Fibroblast of lung (primary cell): ENCODE results near the gene MPRIP. TPM values are rescaled to one million over a fixed set of nuclear protein-coding genes. Genes with fewer than 3 reads are reported as not detected.

Experiments used
- DNase-seq, 2 donors: peaks; one replicate each; pipeline versions ENCODE4 v3.0.0 to v3.0.0-alpha.2; 2010; ENCODE audit warnings: low read depth in 2 of 2
- H2AFZ ChIP-seq: 2 replicates; pipeline ENCODE4 v1.5.1; 2012; ENCODE audit warnings: low read length, control low read depth, inconsistent platforms
- H3K27ac ChIP-seq: 2 replicates; pipeline ENCODE4 v1.5.1; 2011; ENCODE audit warnings: low read length, control low read depth; ENCODE audit not compliant: insufficient read depth
- H3K27me3 ChIP-seq: 2 replicates; pipeline ENCODE4 v1.5.1; 2011; ENCODE audit warnings: mild to moderate bottlenecking, low read length; ENCODE audit not compliant: control insufficient read depth, insufficient read depth
- H3K36me3 ChIP-seq: 2 replicates; pipeline ENCODE4 v1.5.1; 2011; ENCODE audit warnings: low read length; ENCODE audit not compliant: control insufficient read depth, insufficient read depth
- H3K4me1 ChIP-seq: 2 replicates; pipeline ENCODE4 v1.5.1; 2011; ENCODE audit warnings: low read length; ENCODE audit not compliant: control insufficient read depth, insufficient read depth; ENCODE audit errors: extremely low read depth
- H3K4me2 ChIP-seq: 2 replicates; pipeline ENCODE4 v1.5.1; 2011; ENCODE audit warnings: low read length, control low read depth; ENCODE audit not compliant: insufficient read depth; ENCODE audit errors: extremely low read depth
- H3K4me3 ChIP-seq, 4 experiments: fragments of 200-600 bp in 1 of 4; sonication (generic) in 1 of 4; replicated peaks in 1 of 4; 2 replicates each; pipeline ENCODE4 v1.5.1; 2011 to 2016; ENCODE audit warnings: low read length in 4 of 4, low read depth in 3 of 4, mild to moderate bottlenecking in 3 of 4, control low read depth in 2 of 4, inconsistent platforms in 1 of 4, mixed read lengths in 1 of 4; ENCODE audit not compliant: insufficient read depth in 1 of 4; ENCODE audit errors: control extremely low read depth in 1 of 4
- H3K79me2 ChIP-seq: 2 replicates; pipeline ENCODE4 v1.5.1; 2012; ENCODE audit warnings: mild to moderate bottlenecking, low read length, inconsistent platforms; ENCODE audit not compliant: control insufficient read depth, insufficient read depth
- H3K9ac ChIP-seq: 2 replicates; pipeline ENCODE4 v1.5.1; 2011; ENCODE audit warnings: mild to moderate bottlenecking, low read length, control low read depth; ENCODE audit not compliant: insufficient read depth
- H3K9me3 ChIP-seq: 2 replicates; pipeline ENCODE4 v1.5.1; 2012; ENCODE audit warnings: low read depth, low read length; ENCODE audit not compliant: control insufficient read depth, insufficient read depth
- H4K20me1 ChIP-seq: 2 replicates; pipeline ENCODE4 v1.5.1; 2011; ENCODE audit warnings: low read length; ENCODE audit not compliant: control insufficient read depth, insufficient read depth; ENCODE audit errors: extremely low read depth
- EZH2 ChIP-seq: IDR thresholded peaks from 2 replicates; pipeline ENCODE4 v1.5.1; 2012; ENCODE audit warnings: low read length, control low read depth, mild to moderate bottlenecking; ENCODE audit errors: missing control alignments
- polyA plus RNA-seq, 2 donors: library from polyadenylated mRNA; depleted of rRNA in 1 of 2; stranded (reverse) in 1 of 2; unstranded in 1 of 2; fragments of >200 nt; gene quantifications; 2 replicates each; pipeline ENCODE4 v1.2.1, GENCODE V29; 2011 to 2012; ENCODE audit warnings: missing spikeins in 1 of 2
- total RNA-seq: library from RNA; depleted of rRNA; stranded (reverse); fragments of >200 nt; gene quantifications from 2 replicates; pipeline ENCODE4 v1.2.1, GENCODE V29; 2014
- TF ChIP-seq, protein P1 (sequence below), 2 donors: IDR thresholded peaks in 1 of 2; conservative IDR thresholded peaks in 1 of 2; 1 replicate in 1 of 2; 2 replicates in 1 of 2; pipeline ENCODE4 v1.5.1; 2011 to 2012; ENCODE audit warnings: low read length in 2 of 2, control low read depth in 1 of 2, inconsistent platforms in 1 of 2, low read depth in 1 of 2, mild to moderate bottlenecking in 1 of 2

MPRIP gene
- total and polyA plus RNA-seq, 2 donors (not counting 1 experiment from before 2014, with no cell fraction given): 104 to 124 TPM

DNA sequence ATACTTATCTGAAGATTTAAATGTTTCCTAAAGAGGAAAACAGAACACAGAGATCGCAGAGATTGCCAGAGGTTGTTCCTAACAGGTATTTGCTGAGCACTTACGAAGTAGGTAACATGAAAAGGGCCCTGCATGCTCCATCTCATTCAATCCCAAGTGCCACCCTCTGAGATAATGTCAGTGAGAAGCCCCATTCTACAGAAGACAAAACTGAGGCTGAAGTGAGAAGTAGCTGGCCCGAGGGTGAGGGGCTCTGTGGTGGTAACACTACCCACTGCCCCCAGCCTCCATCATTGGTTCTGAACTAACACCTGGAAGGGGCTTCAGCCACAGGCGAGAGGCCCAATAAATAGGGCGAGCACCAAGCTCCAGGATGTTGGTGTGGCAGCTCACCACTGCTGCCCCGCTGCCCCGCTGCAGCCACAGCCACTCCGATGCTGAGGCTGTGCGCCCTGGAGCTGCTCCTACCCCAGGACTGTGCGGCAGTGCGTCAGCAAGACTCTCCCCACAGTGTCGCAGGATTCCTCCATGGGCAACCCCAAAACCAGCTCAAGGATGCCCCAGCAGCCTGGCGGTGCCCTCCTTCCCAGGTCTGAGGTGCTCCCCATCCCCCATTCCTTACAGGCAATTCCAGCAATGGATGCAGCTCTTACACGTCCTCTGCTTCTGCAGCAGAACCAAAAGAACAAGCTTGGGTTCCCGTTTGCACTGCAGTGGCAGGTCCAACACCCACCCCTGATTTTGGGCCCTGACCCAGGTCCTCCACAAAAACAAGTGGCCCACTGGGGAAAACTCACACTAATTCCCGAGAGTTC, 184.4 kb downstream of the MPRIP start:
- H3K79me2 ChIP-seq: peaks cover 12% of the 10 kb centered on the region
- H3K4me1 ChIP-seq: no peaks in the 10 kb centered on the region
- no peak for DNase-seq
- peaks cover 49% of the 10 kb centered on the region for H3K36me3 ChIP-seq
- H3K27ac ChIP-seq: no peak overlapping the region
- no peak for TF ChIP-seq EZH2
- TF ChIP-seq, protein P1, sequence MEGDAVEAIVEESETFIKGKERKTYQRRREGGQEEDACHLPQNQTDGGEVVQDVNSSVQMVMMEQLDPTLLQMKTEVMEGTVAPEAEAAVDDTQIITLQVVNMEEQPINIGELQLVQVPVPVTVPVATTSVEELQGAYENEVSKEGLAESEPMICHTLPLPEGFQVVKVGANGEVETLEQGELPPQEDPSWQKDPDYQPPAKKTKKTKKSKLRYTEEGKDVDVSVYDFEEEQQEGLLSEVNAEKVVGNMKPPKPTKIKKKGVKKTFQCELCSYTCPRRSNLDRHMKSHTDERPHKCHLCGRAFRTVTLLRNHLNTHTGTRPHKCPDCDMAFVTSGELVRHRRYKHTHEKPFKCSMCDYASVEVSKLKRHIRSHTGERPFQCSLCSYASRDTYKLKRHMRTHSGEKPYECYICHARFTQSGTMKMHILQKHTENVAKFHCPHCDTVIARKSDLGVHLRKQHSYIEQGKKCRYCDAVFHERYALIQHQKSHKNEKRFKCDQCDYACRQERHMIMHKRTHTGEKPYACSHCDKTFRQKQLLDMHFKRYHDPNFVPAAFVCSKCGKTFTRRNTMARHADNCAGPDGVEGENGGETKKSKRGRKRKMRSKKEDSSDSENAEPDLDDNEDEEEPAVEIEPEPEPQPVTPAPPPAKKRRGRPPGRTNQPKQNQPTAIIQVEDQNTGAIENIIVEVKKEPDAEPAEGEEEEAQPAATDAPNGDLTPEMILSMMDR (conservative IDR thresholded peaks at IDR 0.05 in 1 of 2, IDR thresholded peaks at IDR 0.05 in 1 of 2; ENCODE audit: low read depth in 1 of 2, low read length in 2 of 2): no peak
- no peaks in the 10 kb centered on the region for H3K27me3 ChIP-seq
- no peaks in the 10 kb centered on the region for H3K9me3 ChIP-seq
- no peak overlapping the region for H3K4me2 ChIP-seq
- no peak overlapping the region for H3K9ac ChIP-seq
- H4K20me1 ChIP-seq: no peaks in the 10 kb centered on the region
- H3K4me3 ChIP-seq: no peak overlapping the region
- no peak overlapping the region for H2AFZ ChIP-seq

GRCh38 chr17:17227608-17228520, 185.6 kb downstream of the MPRIP start:
- Histone ChIP-seq H3K9me3 (no peaks in the 10 kb centered on the region), H3K4me2 (no peak overlapping the region), H3K4me1 (no peaks in the 10 kb centered on the region), H3K4me3 (no peak overlapping the region), H3K79me2 (peaks cover 24% of the 10 kb centered on the region), H3K36me3 (peaks cover 48% of the 10 kb centered on the region), H3K27me3 (no peaks in the 10 kb centered on the region), H3K9ac (no peak overlapping the region), H4K20me1 (no peaks in the 10 kb centered on the region), H2AFZ (no peak overlapping the region), H3K27ac (no peak overlapping the region)
- DNase-seq: no peak
- no peak for TF ChIP-seq EZH2
- TF ChIP-seq, protein P1 (conservative IDR thresholded peaks at IDR 0.05 in 1 of 2, IDR thresholded peaks at IDR 0.05 in 1 of 2; ENCODE audit: low read depth in 1 of 2, low read length in 2 of 2): no peak
